Sigmoid colon (tissue), 7 donors: ENCODE measurements around the gene ACTL8. TPM values are rescaled to one million over a fixed set of nuclear protein-coding genes. Genes with fewer than 3 reads are reported as not detected.

Experiments used
- DNase-seq: peaks from one replicate; pipeline ENCODE4 v3.0.0-alpha.2; 2019
- H3K27ac ChIP-seq, 4 donors: fragments of 200-600 bp; sonication (generic); one replicate each; pipeline ENCODE4 v1.5.1; 2016 to 2019; ENCODE audit warnings: mild to moderate bottlenecking in 1 of 4
- H3K27me3 ChIP-seq, 3 donors: fragments of 200-600 bp; sonication (generic); one replicate each; pipeline ENCODE4 v1.5.1; 2019; ENCODE audit warnings: mild to moderate bottlenecking in 1 of 3
- H3K36me3 ChIP-seq, 4 donors: fragments of 200-600 bp; sonication (generic); one replicate each; pipeline ENCODE4 v1.5.1; 2016 to 2019
- H3K4me1 ChIP-seq, 4 donors: fragments of 200-600 bp; sonication (generic); one replicate each; pipeline ENCODE4 v1.5.1; 2017 to 2019
- H3K4me3 ChIP-seq, 4 donors: fragments of 200-600 bp; sonication (generic); one replicate each; pipeline ENCODE4 v1.5.1; 2017 to 2019; ENCODE audit warnings: mild to moderate bottlenecking in 2 of 4, moderate library complexity in 1 of 4
- H3K9me3 ChIP-seq, 4 donors: fragments of 200-600 bp in 3 of 4; sonication (generic) in 3 of 4; one replicate each; pipeline versions ENCODE4 v1.5.1 to v1.6.1; 2013 to 2019
- EP300 ChIP-seq, 4 donors: sonication (generic); formaldehyde crosslinking; IDR thresholded peaks; one replicate each; pipeline ENCODE4 v1.6.1; 2017; ENCODE audit warnings: antibody characterized with exemption in 4 of 4
- POLR2A ChIP-seq, 2 donors: fragments of 450-650 bp; IDR thresholded peaks; one replicate each; pipeline ENCODE4 v1.6.1; 2016; ENCODE audit warnings: antibody characterized with exemption in 2 of 2, mild to moderate bottlenecking in 2 of 2, moderate library complexity in 2 of 2
- POLR2AphosphoS5 ChIP-seq, 4 donors: sonication (generic); formaldehyde crosslinking; IDR thresholded peaks; one replicate each; pipeline ENCODE4 v1.6.1; 2017; ENCODE audit warnings: antibody characterized with exemption in 4 of 4
- WGBS, 2 donors: extraction: QIAGEN DNeasy Blood & Tissue Kit; methylation state at CpG; one replicate each; pipeline ENCODE4 v1.1.7; 2013; 5-methylcytosine and 5-hydroxymethylcytosine counted together
- intact Hi-C: fragments of 100-400 bp; cut with DNase I; formaldehyde crosslinking; loops from one replicate; pipeline ENCODE4 v1.15.1; 2023
- polyA plus RNA-seq, 3 donors: library from polyadenylated mRNA; stranded (reverse); fragments of 200-250 nt; gene quantifications; one replicate each; pipeline ENCODE4 v1.2.3, GENCODE V29; 2013
- total RNA-seq, 4 donors: library from RNA; depleted of rRNA; stranded (reverse); fragments of >200 nt; gene quantifications; one replicate each; pipeline ENCODE4 v1.1.0, GENCODE V29; 2016
- TF ChIP-seq, protein P1 (sequence below), 4 experiments: fragments of 450-650 bp in 3 of 4; fragments of 200-600 bp in 1 of 4; IDR thresholded peaks; one replicate each; pipeline ENCODE4 v1.5.1; 2016 to 2019; ENCODE audit warnings: antibody characterized with exemption in 4 of 4, mild to moderate bottlenecking in 3 of 4, moderate library complexity in 2 of 4
- donor health status: healthy with polysubstance abuse.
- donor health status: Bipolar disorder and iron deficiency.
- donor health status: healthy.

ACTL8 gene
- total and polyA plus RNA-seq, 7 donors: 0.63 TPM; not detected in 6

DNA sequence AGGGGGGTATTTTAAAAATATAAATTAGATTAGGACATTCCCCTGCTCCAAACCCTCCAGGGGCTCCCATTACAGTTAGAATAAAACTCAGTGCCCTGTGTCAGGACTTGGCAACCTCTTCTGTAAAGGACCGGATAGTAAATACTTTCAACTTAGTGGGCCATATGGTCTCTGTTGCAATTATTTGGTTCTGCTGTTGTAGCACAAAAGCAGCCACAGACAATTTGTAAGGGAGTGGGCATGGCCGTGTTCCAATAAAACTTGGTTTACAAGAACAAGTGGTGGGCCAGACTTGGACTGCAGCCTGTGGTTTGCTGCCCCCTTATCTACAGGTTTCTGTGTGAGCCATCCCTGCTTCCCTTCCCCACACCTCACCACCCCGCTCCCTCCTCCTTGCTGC lies 92.0 kb downstream of the ACTL8 start:
- intact Hi-C loops: no loop called here
- TF ChIP-seq, protein P1, sequence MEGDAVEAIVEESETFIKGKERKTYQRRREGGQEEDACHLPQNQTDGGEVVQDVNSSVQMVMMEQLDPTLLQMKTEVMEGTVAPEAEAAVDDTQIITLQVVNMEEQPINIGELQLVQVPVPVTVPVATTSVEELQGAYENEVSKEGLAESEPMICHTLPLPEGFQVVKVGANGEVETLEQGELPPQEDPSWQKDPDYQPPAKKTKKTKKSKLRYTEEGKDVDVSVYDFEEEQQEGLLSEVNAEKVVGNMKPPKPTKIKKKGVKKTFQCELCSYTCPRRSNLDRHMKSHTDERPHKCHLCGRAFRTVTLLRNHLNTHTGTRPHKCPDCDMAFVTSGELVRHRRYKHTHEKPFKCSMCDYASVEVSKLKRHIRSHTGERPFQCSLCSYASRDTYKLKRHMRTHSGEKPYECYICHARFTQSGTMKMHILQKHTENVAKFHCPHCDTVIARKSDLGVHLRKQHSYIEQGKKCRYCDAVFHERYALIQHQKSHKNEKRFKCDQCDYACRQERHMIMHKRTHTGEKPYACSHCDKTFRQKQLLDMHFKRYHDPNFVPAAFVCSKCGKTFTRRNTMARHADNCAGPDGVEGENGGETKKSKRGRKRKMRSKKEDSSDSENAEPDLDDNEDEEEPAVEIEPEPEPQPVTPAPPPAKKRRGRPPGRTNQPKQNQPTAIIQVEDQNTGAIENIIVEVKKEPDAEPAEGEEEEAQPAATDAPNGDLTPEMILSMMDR (IDR thresholded peaks at IDR 0.05): no peak
- TF ChIP-seq EP300 (IDR thresholded peaks at IDR 0.05) (no peak), POLR2AphosphoS5 (IDR thresholded peaks at IDR 0.05) (no peak), POLR2A (IDR thresholded peaks at IDR 0.05) (no peak)
- 48 to 61% methylated on average over 3 of the region's 3 CpGs for WGBS, 2 donors
- DNase-seq: no peak
- Histone ChIP-seq H3K4me1 (no peaks in the 10 kb centered on the region), H3K27ac (no peak overlapping the region), H3K27me3 (peaks cover 5 to 32% (median 12%) of the 10 kb centered on the region in 3 donors), H3K9me3 (no peaks in the 10 kb centered on the region), H3K4me3 (no peak overlapping the region), H3K36me3 (no peaks in the 10 kb centered on the region)

- intact Hi-C loops: no loop called here
- 62 to 77% methylated on average over 3 of the region's 3 CpGs for WGBS, 2 donors
- no peak overlapping the region for H3K4me3 ChIP-seq
- no peaks in the 10 kb centered on the region for H3K4me1 ChIP-seq
- no peaks in the 10 kb centered on the region for H3K36me3 ChIP-seq
- no peak for DNase-seq
- H3K27me3 ChIP-seq: peaks cover 0 to 11% (median 0%) of the 10 kb centered on the region in 3 donors
- no peaks in the 10 kb centered on the region for H3K9me3 ChIP-seq
- no peak overlapping the region for H3K27ac ChIP-seq
- TF ChIP-seq POLR2AphosphoS5 (IDR thresholded peaks at IDR 0.05) (no peak), EP300 (IDR thresholded peaks at IDR 0.05) (no peak), POLR2A (IDR thresholded peaks at IDR 0.05) (no peak)
- TF ChIP-seq, protein P1 (IDR thresholded peaks at IDR 0.05): no peak
Observed at GRCh38 chr1:17849216-17849615, 94.1 kb downstream of the ACTL8 start.

- no peaks in the 10 kb centered on the region for H3K9me3 ChIP-seq
- H3K4me3 ChIP-seq: no peak overlapping the region
- no peaks in the 10 kb centered on the region for H3K36me3 ChIP-seq
- 44 to 75% methylated on average over 8 of the region's 8 CpGs for WGBS, 2 donors
- no peak overlapping the region for H3K27ac ChIP-seq
- no peak for TF ChIP-seq POLR2A (IDR thresholded peaks at IDR 0.05)
- TF ChIP-seq, protein P1 (IDR thresholded peaks at IDR 0.05): no peak
- TF ChIP-seq EP300 (IDR thresholded peaks at IDR 0.05): no peak
- no peak for TF ChIP-seq POLR2AphosphoS5 (IDR thresholded peaks at IDR 0.05)
- peaks cover 0 to 3% (median 0%) of the 10 kb centered on the region in 3 donors for H3K27me3 ChIP-seq
- no peaks in the 10 kb centered on the region for H3K4me1 ChIP-seq
- intact Hi-C loops: no loop called here
- DNase-seq: no peak
Observed at GRCh38 chr1:17851056-17851455, 95.9 kb downstream of the ACTL8 start.

- no peak for DNase-seq
- WGBS, 2 donors: 83% methylated on average over 5 of the region's 5 CpGs
- Histone ChIP-seq H3K4me1 (no peaks in the 10 kb centered on the region), H3K9me3 (no peaks in the 10 kb centered on the region), H3K27me3 (peaks cover 0 to 3% (median 0%) of the 10 kb centered on the region in 3 donors), H3K36me3 (no peaks in the 10 kb centered on the region), H3K27ac (no peak overlapping the region), H3K4me3 (no peak overlapping the region)
- intact Hi-C loops: no loop called here
- TF ChIP-seq EP300 (IDR thresholded peaks at IDR 0.05) (no peak), POLR2A (IDR thresholded peaks at IDR 0.05) (no peak), POLR2AphosphoS5 (IDR thresholded peaks at IDR 0.05) (no peak)
- TF ChIP-seq, protein P1 (IDR thresholded peaks at IDR 0.05): no peak
Observed at GRCh38 chr1:17852383-17852782, 97.2 kb downstream of the ACTL8 start.
